GM21528 (cell line): ENCODE measurements around the gene ERMN.
"Not testable (repeated sequence)": the region's sequence is repeated elsewhere in the genome, so short reads cannot be mapped to it uniquely, and the experiment has no call there.

Source experiments
- ATAC-seq: cut with Tn5 transposase; IDR thresholded peaks from one replicate; pipeline ENCODE4 v1.9.1; 2021; ENCODE audit warnings: mild to moderate bottlenecking, moderate library complexity; ENCODE audit not compliant: unreplicated experiment, low FRiP score

ERMN gene

GRCh38 chr2:157301307-157301706 is 24.3 kb downstream of the ERMN start:
- ATAC-seq: no peak

GRCh38 chr2:157296958-157297357 is 28.7 kb downstream of the ERMN start:
- no peak for ATAC-seq

- ATAC-seq: no peak
Measured at GRCh38 chr2:157296490-157296889, 29.1 kb downstream of the ERMN start.

GRCh38 chr2:157292853-157293252 is 32.8 kb downstream of the ERMN start:
- no peak for ATAC-seq

- no peak for ATAC-seq
Measured at GRCh38 chr2:157291018-157291417, 34.6 kb downstream of the ERMN start.

- ATAC-seq: no peak
Measured at GRCh38 chr2:157290525-157290924, 35.1 kb downstream of the ERMN start.

GRCh38 chr2:157287160-157287559 is 38.5 kb downstream of the ERMN start:
- ATAC-seq: no peak

- ATAC-seq: no peak
Measured at GRCh38 chr2:157283468-157283867, 42.2 kb downstream of the ERMN start.

GRCh38 chr2:157281316-157281715 is 44.3 kb downstream of the ERMN start:
- ATAC-seq: no peak

GRCh38 chr2:157279311-157279710 is 46.3 kb downstream of the ERMN start:
- ATAC-seq: not testable (repeated sequence)

- ATAC-seq: no peak
Measured at GRCh38 chr2:157271590-157272203, 53.9 kb downstream of the ERMN start.

- peak; percentile 63 for ATAC-seq
Measured at GRCh38 chr2:157269922-157270321, 55.7 kb downstream of the ERMN start.

- no peak for ATAC-seq
Measured at GRCh38 chr2:157269060-157269459, 56.6 kb downstream of the ERMN start.
